Panc1 (cell line): Measurements from ENCODE around the gene HNRNPUL1. TPM values are rescaled to one million over a fixed set of nuclear protein-coding genes. Genes with fewer than 3 reads are reported as not detected.

ENCODE experiments used
- ATAC-seq: fragments of 200-7000 bp; cut with Tn5 transposase; 2 replicates; pipeline ENCODE4 v1.9.1; 2020; ENCODE audit warnings: mild to moderate bottlenecking, moderate library complexity
- BruUV-seq: library from RNA; stranded (reverse); fragments of 400-500 nt; replicated peaks from 2 replicates; lab custom pipeline; 2021; lab: Mats Ljungman, UMichigan
- CTCF ChIA-PET: fragments of 300-600 bp; sonication (Branson Sonifier 250); formaldehyde crosslinking; loops from one replicate; lab custom pipeline; 2022; ENCODE audit warnings: antibody characterized with exemption; lab: Charles Lee
- POLR2A ChIA-PET: fragments of 300-600 bp; sonication (Branson Sonifier 250); formaldehyde crosslinking; loops from one replicate; lab custom pipeline; 2022; ENCODE audit warnings: antibody characterized with exemption; lab: Charles Lee
- DNase-seq: peaks from one replicate; pipeline ENCODE4 v3.0.0-alpha.2; 2010; ENCODE audit warnings: low read depth, low spot score
- H3K27ac ChIP-seq: 2 replicates; pipeline ENCODE4 v1.5.1; 2011; ENCODE audit warnings: mild to moderate bottlenecking, low read length, inconsistent platforms
- H3K27me3 ChIP-seq: fragments of 200-500 bp; sonication (Bioruptor generic); 2 replicates; pipeline ENCODE4 v1.6.0; 2014; ENCODE audit warnings: low read length, inconsistent platforms; ENCODE audit not compliant: control insufficient read depth, insufficient read depth
- H3K36me3 ChIP-seq: fragments of 200-500 bp; sonication (Bioruptor generic); 2 replicates; pipeline ENCODE4 v1.5.1; 2014; ENCODE audit warnings: inconsistent platforms, mild to moderate bottlenecking, low read length, moderate library complexity; ENCODE audit not compliant: control insufficient read depth, insufficient read depth
- H3K4me1 ChIP-seq: 2 replicates; pipeline ENCODE4 v1.5.1; 2011; ENCODE audit warnings: inconsistent platforms, mild to moderate bottlenecking, low read length, moderate library complexity; ENCODE audit not compliant: control insufficient read depth, insufficient read depth
- H3K4me3 ChIP-seq, 2 experiments: 2 replicates each; pipeline ENCODE4 v1.5.1; 2011 to 2012; ENCODE audit warnings: low read depth in 2 of 2, low read length in 2 of 2, mild to moderate bottlenecking in 2 of 2, inconsistent platforms in 1 of 2, moderate library complexity in 1 of 2
- H3K9me3 ChIP-seq: fragments of 200-500 bp; sonication (Bioruptor generic); 2 replicates; pipeline ENCODE4 v1.5.1; 2014; ENCODE audit warnings: low read depth, mild to moderate bottlenecking, inconsistent platforms, low read length, moderate library complexity; ENCODE audit not compliant: control insufficient read depth, insufficient read depth
- POLR2AphosphoS5 ChIP-seq: IDR thresholded peaks from 2 replicates; pipeline ENCODE4 v1.6.1; 2012; ENCODE audit warnings: mild to moderate bottlenecking, low read depth, low read length, moderate library complexity
- SIN3A ChIP-seq: IDR thresholded peaks from 2 replicates; pipeline ENCODE4 v1.6.1; 2012; ENCODE audit warnings: low read depth, mild to moderate bottlenecking, low read length, moderate library complexity, borderline replicate concordance; ENCODE audit not compliant: insufficient read depth
- TCF7L2 ChIP-seq: IDR thresholded peaks from 2 replicates; pipeline ENCODE4 v1.6.1; 2011; ENCODE audit warnings: mild to moderate bottlenecking, low read depth, low read length, inconsistent platforms
- in situ Hi-C: cut with HindIII; loops from 2 replicates; pipeline ENCODE4 v1.10.0; 2016; ENCODE audit warnings: low sequenced_read_pairs, low pct_unique_long_range_greater_than_20kb
- intact Hi-C: fragments of 100-400 bp; cut with micrococcal nuclease; formaldehyde crosslinking; loops from one replicate; pipeline ENCODE4 v1.10.0; 2022; ENCODE audit not compliant: unreplicated experiment
- total RNA-seq: library from RNA; stranded (reverse); gene quantifications from one replicate; pipeline ENCODE4 v1.2.1, GENCODE V29; 2021; ENCODE audit not compliant: unreplicated experiment
- TF ChIP-seq, protein P1 (sequence below), 2 experiments: IDR thresholded peaks; 2 replicates each; pipeline ENCODE4 v1.6.1; 2011 to 2012; ENCODE audit warnings: low read depth in 2 of 2, control low read depth in 1 of 2, low read length in 1 of 2, mild to moderate bottlenecking in 1 of 2, moderate library complexity in 1 of 2; ENCODE audit not compliant: insufficient read depth in 1 of 2
- TF ChIP-seq, protein P2 (sequence below): fragments of 450-650 bp; IDR thresholded peaks from 2 replicates; pipeline ENCODE4 v1.5.1; 2017; ENCODE audit warnings: mild to moderate bottlenecking

HNRNPUL1 gene
- total RNA-seq, 1 experiment from 2014 or later = 183 TPM

DNA sequence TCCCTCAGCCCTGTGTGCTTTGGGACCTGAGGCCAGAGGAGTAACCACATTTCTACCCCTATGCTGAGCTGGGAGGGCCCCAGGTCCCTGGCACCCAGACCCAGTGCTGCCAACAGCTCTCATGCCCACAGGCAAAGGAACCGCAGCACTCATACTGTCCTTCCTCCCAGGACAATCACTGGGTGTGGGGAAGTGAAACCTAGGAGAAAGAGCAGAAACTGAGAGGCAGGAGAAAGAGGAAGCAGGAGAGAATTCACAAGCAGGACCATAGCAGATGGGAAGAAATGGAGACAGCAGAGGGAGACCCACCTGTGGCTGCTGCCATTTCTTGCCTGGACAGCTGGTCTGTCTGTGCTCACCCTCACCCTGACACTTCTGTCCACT is 64.7 kb downstream of the HNRNPUL1 start:
- Histone ChIP-seq H3K27ac (no peak overlapping the region), H3K27me3 (no peaks in the 10 kb centered on the region), H3K9me3 (no peaks in the 10 kb centered on the region), H3K4me3 (no peak overlapping the region), H3K4me1 (peaks cover 32% of the 10 kb centered on the region), H3K36me3 (no peaks in the 10 kb centered on the region)
- in situ Hi-C loops (no loop called here), intact Hi-C loops (no loop called here)
- TF ChIP-seq POLR2AphosphoS5 = no peak
- TF ChIP-seq, protein P1, sequence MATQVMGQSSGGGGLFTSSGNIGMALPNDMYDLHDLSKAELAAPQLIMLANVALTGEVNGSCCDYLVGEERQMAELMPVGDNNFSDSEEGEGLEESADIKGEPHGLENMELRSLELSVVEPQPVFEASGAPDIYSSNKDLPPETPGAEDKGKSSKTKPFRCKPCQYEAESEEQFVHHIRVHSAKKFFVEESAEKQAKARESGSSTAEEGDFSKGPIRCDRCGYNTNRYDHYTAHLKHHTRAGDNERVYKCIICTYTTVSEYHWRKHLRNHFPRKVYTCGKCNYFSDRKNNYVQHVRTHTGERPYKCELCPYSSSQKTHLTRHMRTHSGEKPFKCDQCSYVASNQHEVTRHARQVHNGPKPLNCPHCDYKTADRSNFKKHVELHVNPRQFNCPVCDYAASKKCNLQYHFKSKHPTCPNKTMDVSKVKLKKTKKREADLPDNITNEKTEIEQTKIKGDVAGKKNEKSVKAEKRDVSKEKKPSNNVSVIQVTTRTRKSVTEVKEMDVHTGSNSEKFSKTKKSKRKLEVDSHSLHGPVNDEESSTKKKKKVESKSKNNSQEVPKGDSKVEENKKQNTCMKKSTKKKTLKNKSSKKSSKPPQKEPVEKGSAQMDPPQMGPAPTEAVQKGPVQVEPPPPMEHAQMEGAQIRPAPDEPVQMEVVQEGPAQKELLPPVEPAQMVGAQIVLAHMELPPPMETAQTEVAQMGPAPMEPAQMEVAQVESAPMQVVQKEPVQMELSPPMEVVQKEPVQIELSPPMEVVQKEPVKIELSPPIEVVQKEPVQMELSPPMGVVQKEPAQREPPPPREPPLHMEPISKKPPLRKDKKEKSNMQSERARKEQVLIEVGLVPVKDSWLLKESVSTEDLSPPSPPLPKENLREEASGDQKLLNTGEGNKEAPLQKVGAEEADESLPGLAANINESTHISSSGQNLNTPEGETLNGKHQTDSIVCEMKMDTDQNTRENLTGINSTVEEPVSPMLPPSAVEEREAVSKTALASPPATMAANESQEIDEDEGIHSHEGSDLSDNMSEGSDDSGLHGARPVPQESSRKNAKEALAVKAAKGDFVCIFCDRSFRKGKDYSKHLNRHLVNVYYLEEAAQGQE (IDR thresholded peaks at IDR 0.05; ENCODE audit: insufficient read depth in 1 of 2, low read depth in 2 of 2, low read length in 1 of 2) = no peak
- ATAC-seq (no peak), DNase-seq (no peak)
- CTCF ChIA-PET = interaction anchor here (0.7 kb wide), 1 partner anchor 377 kb away, joined by 5 read pairs; no protein-coding TSS in a partner anchor
- no TSS peak for BruUV-seq
- POLR2A ChIA-PET = no interaction called here

DNA sequence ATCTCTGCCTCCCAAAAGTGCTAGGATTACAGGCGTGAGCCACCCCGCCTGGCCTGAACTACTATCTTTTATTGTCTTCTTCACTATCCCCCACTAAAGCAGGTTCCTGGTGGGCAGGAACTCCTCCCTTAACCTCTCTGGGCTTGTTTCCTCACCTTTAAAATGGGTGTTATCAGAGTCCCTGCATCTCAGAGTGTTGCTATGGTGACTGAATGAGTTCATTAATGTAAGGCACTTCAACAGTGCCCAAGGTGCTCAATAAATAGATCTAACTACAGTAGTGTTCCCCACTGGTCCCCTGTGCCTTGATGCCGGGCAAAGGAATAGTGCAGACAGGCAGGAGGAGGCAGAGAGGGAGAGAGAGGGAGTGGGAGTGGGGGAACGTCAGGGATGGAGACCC is 66.3 kb downstream of the HNRNPUL1 start:
- ChIA-PET CTCF (no interaction called here), POLR2A (no interaction called here)
- no peaks in the 10 kb centered on the region for H3K9me3 ChIP-seq
- no peaks in the 10 kb centered on the region for H3K36me3 ChIP-seq
- no peak overlapping the region for H3K4me3 ChIP-seq
- no peak overlapping the region for H3K27ac ChIP-seq
- in situ Hi-C loops (no loop called here), intact Hi-C loops (no loop called here)
- TF ChIP-seq SIN3A (no peak), POLR2AphosphoS5 (no peak), TCF7L2 (no peak)
- TF ChIP-seq, protein P2, sequence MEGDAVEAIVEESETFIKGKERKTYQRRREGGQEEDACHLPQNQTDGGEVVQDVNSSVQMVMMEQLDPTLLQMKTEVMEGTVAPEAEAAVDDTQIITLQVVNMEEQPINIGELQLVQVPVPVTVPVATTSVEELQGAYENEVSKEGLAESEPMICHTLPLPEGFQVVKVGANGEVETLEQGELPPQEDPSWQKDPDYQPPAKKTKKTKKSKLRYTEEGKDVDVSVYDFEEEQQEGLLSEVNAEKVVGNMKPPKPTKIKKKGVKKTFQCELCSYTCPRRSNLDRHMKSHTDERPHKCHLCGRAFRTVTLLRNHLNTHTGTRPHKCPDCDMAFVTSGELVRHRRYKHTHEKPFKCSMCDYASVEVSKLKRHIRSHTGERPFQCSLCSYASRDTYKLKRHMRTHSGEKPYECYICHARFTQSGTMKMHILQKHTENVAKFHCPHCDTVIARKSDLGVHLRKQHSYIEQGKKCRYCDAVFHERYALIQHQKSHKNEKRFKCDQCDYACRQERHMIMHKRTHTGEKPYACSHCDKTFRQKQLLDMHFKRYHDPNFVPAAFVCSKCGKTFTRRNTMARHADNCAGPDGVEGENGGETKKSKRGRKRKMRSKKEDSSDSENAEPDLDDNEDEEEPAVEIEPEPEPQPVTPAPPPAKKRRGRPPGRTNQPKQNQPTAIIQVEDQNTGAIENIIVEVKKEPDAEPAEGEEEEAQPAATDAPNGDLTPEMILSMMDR = no peak
- TF ChIP-seq, protein P1 (IDR thresholded peaks at IDR 0.05; ENCODE audit: insufficient read depth in 1 of 2, low read depth in 2 of 2, low read length in 1 of 2) = no peak
- H3K27me3 ChIP-seq = no peaks in the 10 kb centered on the region
- DNase-seq (no peak), ATAC-seq (no peak)
- BruUV-seq = no TSS peak
- peaks cover 21% of the 10 kb centered on the region for H3K4me1 ChIP-seq
